GM12878 (cell line): ENCODE data around the gene CLDN16. TPM values are rescaled to one million over a fixed set of nuclear protein-coding genes. Genes with fewer than 3 reads are reported as not detected.

Experiments
- ATAC-seq: fragments of 200-7000 bp; cut with Tn5 transposase; 3 replicates; pipeline ENCODE4 v1.9.1; 2020; ENCODE audit warnings: mild to moderate bottlenecking, moderate library complexity
- BruUV-seq: library from RNA; stranded (reverse); fragments of 400-500 nt; replicated peaks from 2 replicates; lab custom pipeline; 2021; lab: Mats Ljungman, UMichigan
- CTCF ChIA-PET: fragments of 300-600 bp; sonication (Branson Sonifier 250); formaldehyde crosslinking; extraction: SDS; loops from one replicate; lab custom pipeline; 2021; ENCODE audit warnings: inconsistent platforms; lab: Yijun Ruan, JAX
- POLR2A ChIA-PET: fragments of 350-600 bp; formaldehyde crosslinking; extraction: SDS; loops from one replicate; lab custom pipeline; 2021; ENCODE audit warnings: inconsistent platforms; lab: Charles Lee
- RAD21 ChIA-PET: fragments of 300-600 bp; sonication (Branson Sonifier 250); formaldehyde crosslinking; loops from one replicate; lab custom pipeline; 2023; ENCODE audit warnings: antibody characterized with exemption; ENCODE audit not compliant: unreplicated experiment; lab: Charles Lee
- SMC1A ChIA-PET: fragments of 300-600 bp; sonication (Branson Sonifier 250); formaldehyde crosslinking; loops from one replicate; lab custom pipeline; 2023; ENCODE audit not compliant: unreplicated experiment, uncharacterized antibody; lab: Charles Lee
- DNase-seq: peaks from one replicate; pipeline ENCODE4 v3.0.0-alpha.2; 2011; ENCODE audit warnings: low read depth, low spot score
- FAIRE-seq: peaks from 3 replicates; lab custom pipeline; 2011; peaks lifted over from hg19 to GRCh38; lab: Jason Lieb, UNC
- H2AFZ ChIP-seq: 2 replicates; pipeline ENCODE4 v1.6.0; 2011; ENCODE audit warnings: low read depth, low read length, control low read depth; ENCODE audit not compliant: control insufficient read depth
- H3K27ac ChIP-seq: 2 replicates; pipeline ENCODE4 v1.5.1; 2011; ENCODE audit warnings: control low read depth; ENCODE audit not compliant: control insufficient read depth, insufficient read depth
- H3K27me3 ChIP-seq, 2 experiments: replicated peaks in 1 of 2; 2 replicates each; pipeline versions ENCODE4 v1.6.0 to v1.6.1; 2011; ENCODE audit warnings: low read length in 1 of 2; ENCODE audit not compliant: control insufficient read depth in 2 of 2, insufficient read depth in 2 of 2
- H3K36me3 ChIP-seq, 2 experiments: 2 replicates each; pipeline ENCODE4 v1.5.1; 2011; ENCODE audit warnings: low read length in 1 of 2; ENCODE audit not compliant: control insufficient read depth in 2 of 2, insufficient read depth in 2 of 2
- H3K4me1 ChIP-seq: 2 replicates; pipeline ENCODE4 v1.6.1; 2011; ENCODE audit warnings: mild to moderate bottlenecking, low read length, moderate library complexity, mixed read lengths; ENCODE audit not compliant: control insufficient read depth, insufficient read depth
- H3K4me2 ChIP-seq: 2 replicates; pipeline ENCODE4 v1.6.0; 2011; ENCODE audit warnings: control low read depth; ENCODE audit not compliant: control insufficient read depth, insufficient read depth
- H3K4me3 ChIP-seq: fragments of 200-600 bp; sonication (generic); 2 replicates; pipeline ENCODE4 v1.5.1; 2016
- H3K79me2 ChIP-seq: 2 replicates; pipeline ENCODE4 v1.6.0; 2011; ENCODE audit warnings: low read length; ENCODE audit not compliant: control insufficient read depth, insufficient read depth
- H3K9ac ChIP-seq: 2 replicates; pipeline ENCODE4 v1.8.0; 2011; ENCODE audit warnings: low read length, control low read depth, mixed read lengths; ENCODE audit not compliant: control insufficient read depth, insufficient read depth
- H3K9me3 ChIP-seq: replicated peaks from 3 replicates; pipeline ENCODE4 v1.5.1; 2011; ENCODE audit warnings: mild to moderate bottlenecking, low read length; ENCODE audit not compliant: control insufficient read depth, insufficient read depth
- H4K20me1 ChIP-seq: 2 replicates; pipeline ENCODE4 v1.6.0; 2011; ENCODE audit not compliant: control insufficient read depth, insufficient read depth
- ATF2 ChIP-seq: IDR thresholded peaks from 2 replicates; pipeline ENCODE4 v1.6.1; 2012; ENCODE audit warnings: low read length, inconsistent platforms
- CBFB ChIP-seq: IDR thresholded peaks from 2 replicates; pipeline ENCODE4 v1.6.1; 2016; ENCODE audit warnings: antibody characterized with exemption, low read depth
- DPF2 ChIP-seq: fragments of 450-650 bp; IDR thresholded peaks from 2 replicates; pipeline ENCODE4 v1.6.1; 2017; ENCODE audit warnings: mild to moderate bottlenecking
- EED ChIP-seq: sonication (generic); IDR thresholded peaks from 2 replicates; pipeline ENCODE4 v1.6.1; 2016; ENCODE audit warnings: antibody characterized with exemption, low read depth
- EZH2 ChIP-seq: IDR thresholded peaks from 2 replicates; pipeline ENCODE4 v1.6.1; 2012; ENCODE audit warnings: low read depth, mild to moderate bottlenecking, control low read depth, inconsistent platforms, low read length, borderline replicate concordance; ENCODE audit not compliant: control insufficient read depth
- HDAC2 ChIP-seq: fragments of 200-600 bp; sonication (generic); IDR thresholded peaks from 2 replicates; pipeline ENCODE4 v1.6.1; 2017
- IRF5 ChIP-seq: fragments of 450-650 bp; IDR thresholded peaks from 2 replicates; pipeline ENCODE4 v1.6.1; 2017; ENCODE audit warnings: borderline replicate concordance
- MEF2B ChIP-seq: fragments of 450-650 bp; IDR thresholded peaks from 2 replicates; pipeline ENCODE4 v1.6.1; 2018; ENCODE audit warnings: mild to moderate bottlenecking, moderate library complexity; ENCODE audit not compliant: partially characterized antibody, poor library complexity, severe bottlenecking
- POLR2A ChIP-seq: IDR thresholded peaks from 2 replicates; pipeline ENCODE4 v1.6.1; 2011; ENCODE audit warnings: low read depth, mild to moderate bottlenecking, low read length
- RAD21 ChIP-seq: IDR thresholded peaks from 2 replicates; pipeline ENCODE4 v1.6.1; 2011; ENCODE audit warnings: mild to moderate bottlenecking, low read depth, low read length, moderate library complexity; ENCODE audit not compliant: insufficient read depth
- RELA ChIP-seq: fragments of 450-650 bp; IDR thresholded peaks from 2 replicates; pipeline ENCODE4 v1.8.0; 2014; ENCODE audit warnings: borderline replicate concordance; ENCODE audit not compliant: partially characterized antibody
- SREBF1 ChIP-seq: IDR thresholded peaks from 2 replicates; pipeline ENCODE4 v1.6.1; 2012; ENCODE audit warnings: mild to moderate bottlenecking, low read length
- ZSCAN29 ChIP-seq: fragments of 450-650 bp; IDR thresholded peaks from 2 replicates; pipeline ENCODE4 v1.6.1; 2017; ENCODE audit warnings: mild to moderate bottlenecking, moderate library complexity
- WGBS: methylation state at CpG from one replicate; pipeline ENCODE4 v1.1.6; 2016; ENCODE audit warnings: low lambda C conversion rate; ENCODE audit not compliant: insufficient replicate concordance, insufficient coverage; ENCODE audit errors: missing lambda C conversion rate; 5-methylcytosine and 5-hydroxymethylcytosine counted together
- in situ Hi-C: fragments of 300-500 bp; cut with MboI; formaldehyde crosslinking; loops from 9 replicates; pipeline ENCODE4 v1.14.3; 2018; ENCODE audit warnings: mixed read lengths
- intact Hi-C: fragments of 100-400 bp; cut with micrococcal nuclease; formaldehyde crosslinking; loops from one replicate; pipeline ENCODE4 v1.14.2; 2022; ENCODE audit not compliant: unreplicated experiment
- polyA plus RNA-seq, 11 experiments: library from polyadenylated mRNA; depleted of rRNA in 4 of 11; unstranded in 6 of 11; stranded (reverse) in 5 of 11; fragments of >200 nt; fragmentation: Nextera tagmentation in 4 of 11; fragmentation: Illumina TruSeq in 1 of 11; extraction: Ambion mirVana in 4 of 11; extraction: Trizol in 1 of 11; gene quantifications; 1 replicate in 1 of 11; 2 replicates in 10 of 11; pipeline versions ENCODE4 v1.2.1 to v1.2.3, GENCODE V29; 2011 to 2016; ENCODE audit warnings: inconsistent platforms in 2 of 11, missing spikeins in 2 of 11, low read depth in 1 of 11
- total RNA-seq, 4 experiments: library from RNA; depleted of rRNA in 3 of 4; stranded (reverse); fragments of >200 nt in 3 of 4; fragmentation: Illumina TruSeq in 1 of 4; extraction: Trizol in 1 of 4; gene quantifications; 2 replicates each; pipeline versions ENCODE4 v1.2.1 to v1.2.3, GENCODE V29; 2013 to 2021
- TF ChIP-seq, protein P1 (sequence below): fragments of 450-650 bp; IDR thresholded peaks from 2 replicates; pipeline ENCODE4 v1.6.1; 2016; ENCODE audit warnings: mild to moderate bottlenecking

The CLDN16 gene
- total and polyA plus RNA-seq, 10 of the 15 experiments (the other 5 are each of a cell fraction or from before 2014, with no cell fraction given) = 3.2 to 26.6 (median 4.0) TPM

DNA sequence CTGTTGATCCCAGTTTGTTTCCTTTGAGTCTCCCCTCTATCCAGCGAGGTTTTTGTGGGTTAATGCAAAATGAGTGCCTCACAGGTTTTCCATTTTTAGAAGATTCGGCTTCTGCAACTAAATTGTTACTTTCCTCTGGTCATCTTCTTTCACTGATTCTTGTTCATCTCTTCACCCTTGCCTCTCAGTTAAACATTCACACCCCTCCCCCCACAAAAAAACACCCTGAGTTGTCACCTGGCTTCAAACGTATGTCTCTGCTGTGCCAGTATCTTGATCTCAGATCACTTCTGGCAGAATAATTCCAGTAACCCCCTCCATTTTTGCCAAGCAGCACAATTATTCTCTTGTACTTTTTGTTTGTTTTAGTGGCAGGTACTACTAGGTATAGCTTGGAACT, 12.3 kb upstream of the CLDN16 start:
- Histone ChIP-seq H3K79me2 (no peaks in the 10 kb centered on the region), H3K4me2 (no peak overlapping the region), H4K20me1 (no peaks in the 10 kb centered on the region), H3K27me3 (no peaks in the 10 kb centered on the region; a peak in 1 of 4 replicates), H2AFZ (no peak overlapping the region), H3K4me3 (no peak overlapping the region), H3K36me3 (no peaks in the 10 kb centered on the region), H3K4me1 (no peaks in the 10 kb centered on the region), H3K9ac (no peak overlapping the region), H3K27ac (no peak overlapping the region), H3K9me3 (no peaks in the 10 kb centered on the region)
- BruUV-seq = no TSS peak
- ATAC-seq (no peak), DNase-seq (no peak), FAIRE-seq (no peak)
- ChIA-PET RAD21 (interaction anchor here (0.9 kb wide), 1 partner anchor 151 kb away, joined by 3 read pairs; no protein-coding TSS in a partner anchor), CTCF (interaction anchor here (1.1 to 2.5 kb wide), 3 partner anchors 37 to 414 kb away, joined by 3 to 6 read pairs (median 6); no protein-coding TSS in a partner anchor), POLR2A (no interaction called here), SMC1A (interaction anchor here (0.6 to 2.1 kb wide), 7 partner anchors 10 to 150 kb away, joined by 3 to 10 read pairs (median 4); no protein-coding TSS in a partner anchor)
- intact Hi-C loops (no loop called here), in situ Hi-C loops (no loop called here)
- no peak for TF ChIP-seq CBFB
- TF ChIP-seq SREBF1 = no peak
- no peak for TF ChIP-seq ZSCAN29
- TF ChIP-seq POLR2A = no peak
- TF ChIP-seq EED = no peak
- TF ChIP-seq IRF5 = no peak
- TF ChIP-seq RELA = no peak
- no peak for TF ChIP-seq EZH2
- no peak for TF ChIP-seq ATF2
- no peak for TF ChIP-seq DPF2
- no peak for TF ChIP-seq HDAC2
- TF ChIP-seq, protein P1, sequence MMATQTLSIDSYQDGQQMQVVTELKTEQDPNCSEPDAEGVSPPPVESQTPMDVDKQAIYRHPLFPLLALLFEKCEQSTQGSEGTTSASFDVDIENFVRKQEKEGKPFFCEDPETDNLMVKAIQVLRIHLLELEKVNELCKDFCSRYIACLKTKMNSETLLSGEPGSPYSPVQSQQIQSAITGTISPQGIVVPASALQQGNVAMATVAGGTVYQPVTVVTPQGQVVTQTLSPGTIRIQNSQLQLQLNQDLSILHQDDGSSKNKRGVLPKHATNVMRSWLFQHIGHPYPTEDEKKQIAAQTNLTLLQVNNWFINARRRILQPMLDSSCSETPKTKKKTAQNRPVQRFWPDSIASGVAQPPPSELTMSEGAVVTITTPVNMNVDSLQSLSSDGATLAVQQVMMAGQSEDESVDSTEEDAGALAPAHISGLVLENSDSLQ = no peak
- no peak for TF ChIP-seq MEF2B
- TF ChIP-seq RAD21 = no peak
- 8% methylated on average over 3 of the region's 3 CpGs for WGBS
